Measurements from ENCODE around the gene STK11. TPM values are rescaled to one million over a fixed set of nuclear protein-coding genes. Genes with fewer than 3 reads are reported as not detected.

The STK11 gene
- total RNA-seq, 1 donor = 94.1 TPM

DNA sequence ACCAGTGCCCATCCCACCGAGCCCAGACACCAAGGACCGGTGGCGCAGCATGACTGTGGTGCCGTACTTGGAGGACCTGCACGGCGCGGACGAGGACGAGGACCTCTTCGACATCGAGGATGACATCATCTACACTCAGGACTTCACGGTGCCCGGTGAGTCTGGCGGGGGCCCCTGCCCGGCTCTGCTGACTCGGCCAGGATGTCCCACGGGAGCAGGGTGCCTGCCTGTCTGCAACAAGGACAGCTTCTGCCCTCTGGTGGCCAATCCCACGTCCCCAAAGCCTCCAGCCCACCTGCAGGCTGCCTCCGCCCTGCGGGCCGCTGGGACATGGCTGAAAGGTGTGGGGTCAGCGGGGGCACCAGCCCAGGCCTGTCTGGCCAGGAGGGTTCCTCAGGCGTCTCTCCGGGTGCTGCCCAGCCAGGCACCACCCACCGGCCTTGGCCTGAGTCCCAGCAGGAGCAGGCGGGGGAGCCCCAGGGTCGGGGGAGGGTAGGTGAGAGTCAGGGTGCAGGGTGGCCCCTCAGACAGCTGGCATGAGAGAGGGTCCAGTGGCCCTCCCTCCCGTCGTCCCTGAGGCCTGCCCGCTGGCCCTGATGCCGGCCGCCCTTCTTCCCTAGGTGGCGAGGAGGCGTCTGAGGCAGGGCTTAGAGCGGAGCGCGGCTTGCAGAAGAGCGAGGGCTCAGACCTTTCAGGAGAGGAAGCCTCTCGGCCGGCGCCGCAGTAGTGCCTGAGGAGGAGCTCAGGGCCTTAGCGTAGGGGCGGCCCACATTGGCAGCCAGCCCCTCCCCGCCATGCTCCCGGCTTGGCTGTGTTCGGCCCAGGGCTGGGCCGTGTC is 17.7 kb downstream of the STK11 start:
- no peak overlapping the region for H3K4me3 ChIP-seq (ENCODE audit: low read depth, low read length)
- peak; percentile 49 for DNase-seq (ENCODE audit: low read depth)
- TF ChIP-seq, protein P1, sequence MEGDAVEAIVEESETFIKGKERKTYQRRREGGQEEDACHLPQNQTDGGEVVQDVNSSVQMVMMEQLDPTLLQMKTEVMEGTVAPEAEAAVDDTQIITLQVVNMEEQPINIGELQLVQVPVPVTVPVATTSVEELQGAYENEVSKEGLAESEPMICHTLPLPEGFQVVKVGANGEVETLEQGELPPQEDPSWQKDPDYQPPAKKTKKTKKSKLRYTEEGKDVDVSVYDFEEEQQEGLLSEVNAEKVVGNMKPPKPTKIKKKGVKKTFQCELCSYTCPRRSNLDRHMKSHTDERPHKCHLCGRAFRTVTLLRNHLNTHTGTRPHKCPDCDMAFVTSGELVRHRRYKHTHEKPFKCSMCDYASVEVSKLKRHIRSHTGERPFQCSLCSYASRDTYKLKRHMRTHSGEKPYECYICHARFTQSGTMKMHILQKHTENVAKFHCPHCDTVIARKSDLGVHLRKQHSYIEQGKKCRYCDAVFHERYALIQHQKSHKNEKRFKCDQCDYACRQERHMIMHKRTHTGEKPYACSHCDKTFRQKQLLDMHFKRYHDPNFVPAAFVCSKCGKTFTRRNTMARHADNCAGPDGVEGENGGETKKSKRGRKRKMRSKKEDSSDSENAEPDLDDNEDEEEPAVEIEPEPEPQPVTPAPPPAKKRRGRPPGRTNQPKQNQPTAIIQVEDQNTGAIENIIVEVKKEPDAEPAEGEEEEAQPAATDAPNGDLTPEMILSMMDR (IDR thresholded peaks at IDR 0.05; ENCODE audit: insufficient read depth, low read depth, low read length) = peak; percentile 53

DNA sequence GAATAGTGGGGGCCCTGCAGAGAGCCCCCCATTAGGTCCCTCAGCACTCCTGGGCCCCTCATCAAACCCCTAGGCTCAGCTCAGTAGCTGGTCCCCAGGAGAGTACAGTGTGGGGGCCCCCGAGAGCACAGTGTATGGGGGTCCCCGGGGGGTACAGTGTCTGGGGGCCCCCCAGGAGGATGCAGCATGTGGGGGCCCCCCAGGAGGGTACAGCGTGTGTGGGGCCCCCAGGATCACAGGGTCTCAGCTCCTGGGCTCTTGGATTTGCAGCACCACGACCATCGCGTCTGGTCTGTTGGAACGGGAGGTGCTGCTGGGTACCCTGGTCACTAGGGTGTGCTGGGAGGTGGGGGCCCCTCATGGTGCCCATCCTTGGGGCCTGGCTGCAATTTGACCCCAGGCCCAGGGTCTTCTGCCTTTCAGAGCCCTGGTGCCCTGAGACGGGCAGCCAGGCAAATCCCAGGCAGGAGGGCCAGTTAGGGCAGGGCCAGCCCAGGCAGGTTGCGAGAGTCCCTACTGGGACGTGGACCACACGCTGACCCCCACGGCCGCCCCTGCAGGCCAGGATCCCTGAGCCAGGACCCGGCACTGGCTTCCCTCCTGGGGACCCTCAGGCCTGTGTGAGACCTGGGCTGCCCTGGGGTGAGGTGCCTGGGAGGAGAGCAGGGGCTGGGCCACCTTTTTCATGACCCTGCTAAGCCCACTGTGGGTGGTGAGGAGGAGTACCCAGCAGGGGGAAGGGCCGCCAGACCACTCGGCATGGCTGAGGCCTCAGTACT is 18.7 kb downstream of the STK11 start:
- DNase-seq (ENCODE audit: low read depth) = no peak
- TF ChIP-seq, protein P1 (IDR thresholded peaks at IDR 0.05; ENCODE audit: insufficient read depth, low read depth, low read length) = no peak
- H3K4me3 ChIP-seq (ENCODE audit: low read depth, low read length) = no peak overlapping the region

DNA sequence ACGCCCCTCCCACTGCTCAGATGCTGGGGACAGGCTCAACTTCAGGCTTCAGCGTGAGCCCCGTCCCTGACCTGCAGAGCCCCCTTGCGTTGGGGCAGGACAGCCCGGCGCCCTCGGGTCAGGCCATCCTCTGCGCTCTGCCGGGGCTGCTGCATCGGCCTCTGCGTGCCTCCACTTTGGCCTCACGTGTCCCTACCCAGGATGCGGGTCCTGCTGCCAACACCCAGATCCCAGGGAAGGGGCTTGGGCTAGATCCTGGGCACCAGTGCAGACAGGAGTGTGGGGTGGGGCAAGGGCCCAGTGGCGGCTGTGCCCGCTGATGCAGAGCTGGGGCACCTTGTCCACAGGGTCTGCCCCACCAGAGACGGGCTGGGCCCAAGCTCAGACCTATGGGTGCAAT is 19.3 kb downstream of the STK11 start:
- DNase-seq (ENCODE audit: low read depth) = no peak
- TF ChIP-seq, protein P1 (IDR thresholded peaks at IDR 0.05; ENCODE audit: insufficient read depth, low read depth, low read length) = no peak

DNA sequence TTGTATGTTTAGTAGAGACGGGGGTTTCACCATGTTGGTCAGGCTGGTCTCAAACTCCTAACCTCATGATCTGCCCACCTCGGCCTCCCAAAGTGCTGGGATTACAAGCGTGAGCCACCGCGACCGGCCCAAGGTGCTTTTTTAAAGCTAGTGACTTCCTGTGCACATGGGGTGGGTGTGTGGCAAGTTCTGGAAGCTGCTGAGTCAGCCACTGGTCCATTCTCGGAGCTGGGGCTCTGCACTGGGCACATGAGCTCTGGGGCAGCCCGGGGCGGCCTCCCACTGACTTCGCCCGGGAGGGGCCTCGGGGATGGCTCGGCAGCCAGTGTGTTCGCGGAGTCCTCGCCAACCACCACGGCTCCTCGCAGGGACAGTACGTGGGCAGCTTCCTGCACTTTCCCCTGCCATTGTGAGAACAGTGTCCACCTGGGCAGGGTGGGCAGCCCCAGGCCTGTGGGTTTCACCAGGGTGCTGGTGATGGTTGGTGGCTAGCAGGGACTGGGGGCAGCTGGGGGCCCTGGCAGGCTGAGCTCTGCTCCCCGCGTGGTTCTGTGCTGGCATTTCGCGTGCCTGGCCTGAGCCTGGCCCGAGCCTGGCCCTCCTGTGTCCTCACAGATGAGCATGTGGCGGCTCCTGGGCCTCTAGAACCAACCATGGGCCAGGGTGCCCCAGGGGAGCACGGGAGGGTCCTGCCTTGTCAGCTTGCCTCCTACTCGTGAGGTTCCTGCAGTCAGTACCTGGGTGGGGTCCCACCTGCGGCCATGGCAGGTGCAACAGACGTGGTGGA is 20.1 kb downstream of the STK11 start:
- no peak overlapping the region for H3K4me3 ChIP-seq (ENCODE audit: low read depth, low read length)
- no peak for DNase-seq (ENCODE audit: low read depth)
- TF ChIP-seq, protein P1 (IDR thresholded peaks at IDR 0.05; ENCODE audit: insufficient read depth, low read depth, low read length) = no peak

More for the DNA sequence above, 19.3 kb downstream of the STK11 start:
- H3K4me3 ChIP-seq (ENCODE audit: low read depth, low read length) = no peak overlapping the region

DNA sequence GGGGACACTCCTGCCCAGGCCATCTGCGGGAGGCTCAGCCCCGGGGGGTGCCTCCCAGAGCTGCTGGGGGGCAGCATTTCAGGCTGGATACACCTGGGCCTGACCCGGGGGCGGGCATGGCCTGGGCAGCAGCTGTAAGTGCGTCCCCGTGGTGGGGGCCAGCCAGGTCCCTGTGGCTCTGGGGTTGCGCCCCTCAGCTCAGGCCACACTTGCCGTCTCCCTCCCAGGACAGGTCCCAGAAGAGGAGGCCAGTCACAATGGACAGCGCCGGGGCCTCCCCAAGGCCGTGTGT is 20.6 kb downstream of the STK11 start:
- no peak for DNase-seq (ENCODE audit: low read depth)
- H3K4me3 ChIP-seq (ENCODE audit: low read depth, low read length) = no peak overlapping the region
- TF ChIP-seq, protein P1 (IDR thresholded peaks at IDR 0.05; ENCODE audit: insufficient read depth, low read depth, low read length) = no peak

DNA sequence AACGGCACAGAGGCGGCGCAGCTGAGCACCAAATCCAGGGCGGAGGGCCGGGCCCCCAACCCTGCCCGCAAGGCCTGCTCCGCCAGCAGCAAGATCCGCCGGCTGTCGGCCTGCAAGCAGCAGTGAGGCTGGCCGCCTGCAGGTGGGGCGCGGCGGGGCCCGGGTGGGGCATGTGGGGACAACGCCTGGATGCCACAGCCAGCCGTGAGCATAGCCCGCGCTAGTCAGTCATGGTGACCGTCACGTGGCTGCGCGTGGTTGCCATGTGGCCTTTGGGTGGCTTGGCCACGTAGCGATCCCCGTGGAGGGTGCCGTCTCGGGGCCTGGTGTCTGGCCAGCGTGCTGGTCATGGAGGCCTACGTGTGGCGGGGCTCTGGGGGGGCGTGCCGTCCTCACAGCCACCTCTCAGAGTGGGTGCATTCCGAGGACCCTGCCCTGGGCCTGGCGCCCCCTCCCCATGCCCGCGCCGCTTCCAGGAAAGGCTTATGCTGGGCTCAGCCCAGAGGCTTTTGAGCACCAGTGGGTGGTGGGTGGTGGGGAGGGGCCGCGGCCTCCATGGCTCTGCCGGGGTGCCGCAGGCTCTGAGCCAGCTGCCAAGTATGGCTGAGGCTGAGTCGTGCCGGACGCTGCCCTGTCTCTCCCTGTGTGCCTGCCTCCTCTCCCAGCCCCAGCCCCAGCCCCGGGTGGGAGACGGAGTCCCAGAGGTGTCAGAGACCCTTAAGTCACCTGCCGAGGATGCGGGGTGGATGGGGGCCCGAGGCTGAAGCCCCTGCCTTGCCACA is 21.1 kb downstream of the STK11 start:
- no peak for DNase-seq (ENCODE audit: low read depth)
- no peak overlapping the region for H3K4me3 ChIP-seq (ENCODE audit: low read depth, low read length)
- TF ChIP-seq, protein P1 (IDR thresholded peaks at IDR 0.05; ENCODE audit: insufficient read depth, low read depth, low read length) = no peak
